ENCODE results near the gene HPN.
"Not testable (repeated sequence)": the region's sequence is repeated elsewhere in the genome, so short reads cannot be mapped to it uniquely, and the experiment has no call there.

The HPN gene

DNA sequence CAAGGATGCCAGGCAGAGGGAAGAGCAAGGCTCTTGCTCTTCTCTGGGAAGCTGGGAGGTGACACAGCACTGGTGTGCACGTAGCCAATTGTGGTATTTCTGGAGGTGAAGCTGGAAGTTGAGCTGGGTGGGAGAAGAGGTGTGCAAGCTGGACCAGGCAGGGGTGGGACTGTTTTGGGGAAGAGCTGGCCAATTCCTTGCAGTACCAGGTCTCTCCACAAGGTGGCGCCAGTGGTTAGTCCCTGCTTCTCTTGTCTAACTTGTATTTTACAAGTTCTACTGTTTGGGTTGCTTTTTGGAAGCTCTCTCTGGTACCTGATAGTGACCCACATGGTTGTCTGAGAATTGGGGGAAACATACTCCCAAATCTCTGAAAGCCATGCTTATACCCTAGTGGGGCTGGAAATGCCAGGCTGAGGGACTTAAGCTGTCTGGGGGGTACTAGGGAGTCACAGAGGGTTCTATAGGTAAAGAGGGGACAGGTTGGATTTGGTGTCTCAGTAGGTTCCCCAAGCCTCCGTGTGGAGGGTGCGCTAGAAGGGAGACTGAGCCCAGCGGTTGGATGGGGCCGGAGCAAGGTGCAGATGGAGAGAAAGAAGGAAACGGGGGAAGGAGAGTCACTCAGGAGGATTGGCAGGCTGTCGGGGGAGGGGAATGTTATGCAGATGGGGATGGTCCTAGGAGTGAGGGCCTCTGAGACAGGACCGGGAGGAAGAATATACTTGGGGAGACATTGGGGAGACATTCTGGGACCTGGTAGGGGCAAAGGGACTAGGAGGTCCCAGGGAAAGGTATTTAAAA lies 3.0 kb downstream of the HPN start:
- DNase-seq: peak; percentile 82 to 83

DNA sequence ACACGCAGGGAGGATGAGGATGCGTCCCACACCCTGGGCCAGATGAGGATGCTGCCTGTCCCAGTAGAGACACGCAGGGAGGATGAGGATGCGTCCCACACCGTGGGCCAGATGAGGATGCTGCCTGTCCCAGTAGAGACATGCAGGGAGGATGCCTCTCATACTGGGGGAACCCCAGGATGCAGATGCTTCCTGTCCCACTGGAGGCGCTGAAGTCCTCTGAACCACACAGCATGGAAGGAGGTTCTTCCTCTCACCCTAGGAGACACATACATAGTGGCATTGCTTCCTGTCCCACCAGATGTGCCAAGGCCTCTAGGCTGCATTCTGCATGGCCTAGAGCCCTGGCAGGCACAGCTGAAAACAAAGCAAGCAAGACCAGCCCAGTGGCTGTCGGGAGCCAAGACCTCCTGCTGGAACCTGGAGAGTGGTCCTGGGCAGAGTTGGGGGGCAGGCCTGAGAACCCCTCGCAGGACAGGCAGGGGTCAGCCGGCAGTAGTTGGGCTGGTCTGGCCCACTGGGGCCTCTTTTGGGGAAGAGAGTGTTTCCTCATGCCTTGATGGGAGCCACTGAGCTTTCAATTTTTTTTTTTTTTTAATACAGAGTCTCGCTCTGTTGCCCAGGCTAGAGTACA lies 4.3 kb downstream of the HPN start:
- peak; percentile 56 to 65 for DNase-seq

DNA sequence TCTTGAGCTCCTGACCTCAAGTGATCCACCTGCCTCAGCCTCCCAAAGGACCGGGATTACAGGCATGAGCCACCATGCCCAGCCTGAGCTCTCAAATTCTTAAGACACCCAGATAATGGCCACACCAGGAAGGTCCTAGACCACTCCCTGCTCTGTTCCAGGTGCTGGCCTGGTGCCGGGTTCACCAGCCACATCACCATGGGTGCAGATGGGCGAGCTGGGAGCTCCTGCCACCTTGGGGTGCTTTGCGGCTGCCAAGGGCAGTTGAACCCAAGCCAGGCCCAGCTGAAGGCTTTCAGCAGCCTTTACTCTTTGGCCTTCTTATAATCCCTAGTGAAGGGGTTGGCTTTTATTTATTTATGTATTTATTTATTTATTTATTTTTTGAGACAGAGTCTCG lies 4.9 kb downstream of the HPN start:
- no peak for DNase-seq

DNA sequence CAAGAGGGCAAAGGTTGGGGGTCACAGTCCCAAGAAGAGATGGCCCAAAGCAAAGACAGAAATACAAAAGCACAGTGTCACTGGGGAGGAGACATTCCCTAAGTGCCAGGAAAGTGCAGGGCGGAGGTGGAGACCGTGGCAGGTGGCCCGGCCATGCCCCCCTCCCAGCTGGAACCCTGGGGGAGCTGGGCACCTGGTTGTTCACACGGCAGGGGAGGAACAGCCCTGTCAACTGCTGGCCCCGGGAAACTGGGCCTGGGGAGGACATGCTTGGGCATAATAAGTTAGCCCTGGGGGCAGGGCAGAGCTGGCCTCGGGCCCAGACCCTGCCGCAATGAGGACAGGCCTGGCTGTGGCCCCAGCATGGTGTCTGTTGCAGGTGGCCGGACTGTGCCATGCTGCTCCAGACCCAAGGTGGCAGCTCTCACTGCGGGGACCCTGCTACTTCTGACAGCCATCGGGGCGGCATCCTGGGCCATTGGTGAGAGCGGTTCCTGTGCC lies 7.4 kb downstream of the HPN start:
- DNase-seq: no peak

DNA sequence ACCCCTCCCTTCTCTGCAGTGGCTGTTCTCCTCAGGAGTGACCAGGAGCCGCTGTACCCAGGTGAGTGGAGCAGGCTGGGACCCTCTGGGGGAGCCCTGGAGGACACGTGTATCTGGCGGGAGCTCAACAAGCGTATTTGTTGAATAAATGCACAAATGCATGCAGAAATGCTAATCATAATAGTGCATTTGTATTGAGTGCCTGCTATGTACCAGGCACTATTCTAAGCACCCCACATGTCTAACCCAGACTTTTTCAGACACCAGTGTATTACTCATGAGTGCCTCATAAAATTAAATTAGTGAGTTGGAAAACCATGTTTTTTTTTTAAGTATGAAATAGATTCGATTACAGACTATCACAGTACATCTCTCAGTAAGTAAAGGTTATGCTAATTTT lies 7.9 kb downstream of the HPN start:
- no peak for DNase-seq

DNA sequence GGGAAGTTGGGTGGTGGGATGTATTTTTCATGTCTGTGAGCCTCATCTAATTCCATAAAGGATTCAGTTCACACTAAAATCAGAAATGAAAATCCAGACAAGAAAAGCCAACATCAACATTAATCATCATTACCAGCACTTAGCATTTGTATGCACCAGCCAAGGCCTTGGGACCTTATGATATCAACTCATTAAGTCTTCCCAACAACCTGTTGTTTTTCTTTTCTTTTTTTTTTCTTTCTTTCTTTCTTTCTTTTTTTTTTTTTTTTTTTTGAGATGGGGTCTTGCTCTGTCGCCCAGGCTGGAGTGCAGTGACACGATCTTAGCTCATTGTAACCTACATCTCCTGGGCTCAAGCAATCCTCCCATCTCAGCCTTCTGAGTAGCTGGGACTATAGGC lies 9.1 kb downstream of the HPN start:
- DNase-seq: not testable (repeated sequence)

GRCh38 chr19:35051268-35051667 lies 9.7 kb downstream of the HPN start:
- not testable (repeated sequence) for DNase-seq

DNA sequence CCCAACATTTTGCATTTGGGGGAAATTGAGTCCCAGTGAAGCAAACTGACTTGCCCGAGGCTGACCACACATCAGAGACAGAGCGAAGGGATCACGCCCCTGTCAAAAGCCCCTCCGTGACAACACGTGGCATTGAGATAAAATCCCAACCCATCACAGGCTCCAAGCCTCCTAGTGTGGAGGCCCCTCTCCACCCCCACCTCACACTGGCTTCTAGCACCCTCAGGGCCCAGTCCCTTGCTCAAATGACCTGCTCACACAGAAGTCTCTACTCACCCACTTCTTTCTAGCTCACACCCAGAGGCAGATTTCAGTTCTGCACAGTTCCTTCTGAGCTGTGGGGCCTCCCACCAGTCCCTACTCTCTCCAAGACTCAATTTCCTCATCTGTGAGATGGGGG lies 10.3 kb downstream of the HPN start:
- no peak for DNase-seq

- DNase-seq: no peak
Observed at GRCh38 chr19:35052599-35053190, 11.2 kb downstream of the HPN start.

- DNase-seq: no peak
Observed at GRCh38 chr19:35053667-35054293, 12.3 kb downstream of the HPN start.

- DNase-seq: no peak
Observed at GRCh38 chr19:35054626-35055025, 13.1 kb downstream of the HPN start.

DNA sequence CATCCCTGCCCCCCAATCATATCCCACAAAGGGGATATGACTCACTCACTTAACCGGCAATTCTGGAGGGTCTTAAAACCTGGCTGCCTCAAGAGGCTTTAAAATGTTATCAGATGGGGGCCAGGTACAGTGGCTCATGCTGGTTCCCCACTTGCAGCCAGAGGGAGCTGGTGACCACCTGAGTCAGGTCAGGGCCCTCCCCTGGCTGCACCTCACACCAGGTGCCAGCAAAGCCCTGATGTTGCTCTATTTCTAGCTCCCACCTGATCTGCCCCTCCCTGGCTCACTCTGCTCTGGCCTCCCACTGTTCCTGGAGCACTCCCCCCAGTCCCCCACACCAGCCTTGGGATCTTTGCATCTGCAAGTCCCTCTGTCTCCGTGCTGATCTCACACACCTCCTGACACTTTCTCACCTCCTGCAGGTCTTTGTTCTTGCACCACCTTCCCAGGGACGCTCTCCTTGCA lies 14.2 kb downstream of the HPN start:
- DNase-seq: no peak

DNA sequence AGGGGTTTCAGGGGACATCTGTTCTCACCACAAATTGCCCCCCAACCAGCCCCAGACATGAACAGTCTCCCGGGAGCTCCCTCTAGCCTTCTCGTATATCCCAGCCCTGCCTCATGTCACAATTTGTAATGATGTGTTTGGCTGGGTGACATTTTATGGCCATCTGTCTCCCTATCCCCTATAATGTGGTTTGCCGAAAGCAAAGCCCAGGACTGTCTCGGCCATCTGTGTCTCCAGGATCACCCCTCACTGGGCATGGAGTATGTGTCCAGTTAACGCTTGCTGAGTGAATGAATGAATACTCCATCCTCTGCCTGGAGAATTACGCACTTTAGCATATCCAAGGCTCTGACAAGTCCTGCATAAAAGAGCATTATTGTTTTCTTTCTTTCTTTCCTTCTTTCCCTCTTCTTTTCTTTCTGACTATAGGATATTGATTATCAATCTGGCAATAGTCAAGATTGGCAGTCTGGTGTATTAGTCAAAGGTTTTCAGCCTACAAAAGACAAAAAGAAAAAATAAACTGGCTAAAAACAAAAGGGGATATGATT lies 15.1 kb downstream of the HPN start:
- no peak for DNase-seq

- no peak for DNase-seq
Observed at GRCh38 chr19:35058370-35058769, 16.8 kb downstream of the HPN start.

DNA sequence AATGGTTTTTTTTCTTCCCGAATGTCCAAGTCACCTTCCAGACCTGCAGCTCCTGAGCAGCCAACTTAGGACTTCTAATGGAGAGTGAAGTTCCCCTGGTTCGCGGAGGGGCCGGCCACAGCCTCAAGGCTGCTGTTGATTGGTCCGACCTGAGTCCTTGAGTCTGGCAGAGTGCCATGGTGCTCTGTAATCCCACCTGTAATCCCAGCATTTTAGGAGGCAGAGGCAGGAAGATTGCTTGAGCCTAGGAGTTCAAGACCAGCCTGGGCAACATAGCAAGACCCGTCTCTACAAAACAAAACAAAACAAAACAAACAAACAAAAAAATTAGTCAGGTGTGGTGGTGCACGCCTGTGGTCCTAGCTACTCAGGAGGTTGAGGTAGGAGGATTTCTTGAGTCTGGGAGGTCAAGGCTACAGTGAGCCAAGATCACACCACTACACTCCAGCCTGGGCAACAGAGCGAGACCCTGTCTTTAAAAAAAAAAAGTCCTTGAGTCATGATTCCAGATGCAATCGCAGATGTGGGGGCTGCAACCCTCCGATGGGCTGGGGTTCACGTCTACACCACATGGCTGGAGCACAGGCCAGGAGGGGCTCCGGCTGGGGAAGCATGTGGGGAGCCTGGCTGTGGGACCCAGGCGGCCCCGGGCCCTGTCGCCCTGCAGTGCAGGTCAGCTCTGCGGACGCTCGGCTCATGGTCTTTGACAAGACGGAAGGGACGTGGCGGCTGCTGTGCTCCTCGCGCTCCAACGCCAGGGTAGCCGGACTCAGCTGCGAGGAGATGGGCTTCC lies 17.7 kb downstream of the HPN start:
- DNase-seq: no peak

GRCh38 chr19:35059799-35060091 lies 18.2 kb downstream of the HPN start:
- DNase-seq: no peak

- DNase-seq: no peak
Observed at GRCh38 chr19:35060160-35060855, 18.8 kb downstream of the HPN start.

DNA sequence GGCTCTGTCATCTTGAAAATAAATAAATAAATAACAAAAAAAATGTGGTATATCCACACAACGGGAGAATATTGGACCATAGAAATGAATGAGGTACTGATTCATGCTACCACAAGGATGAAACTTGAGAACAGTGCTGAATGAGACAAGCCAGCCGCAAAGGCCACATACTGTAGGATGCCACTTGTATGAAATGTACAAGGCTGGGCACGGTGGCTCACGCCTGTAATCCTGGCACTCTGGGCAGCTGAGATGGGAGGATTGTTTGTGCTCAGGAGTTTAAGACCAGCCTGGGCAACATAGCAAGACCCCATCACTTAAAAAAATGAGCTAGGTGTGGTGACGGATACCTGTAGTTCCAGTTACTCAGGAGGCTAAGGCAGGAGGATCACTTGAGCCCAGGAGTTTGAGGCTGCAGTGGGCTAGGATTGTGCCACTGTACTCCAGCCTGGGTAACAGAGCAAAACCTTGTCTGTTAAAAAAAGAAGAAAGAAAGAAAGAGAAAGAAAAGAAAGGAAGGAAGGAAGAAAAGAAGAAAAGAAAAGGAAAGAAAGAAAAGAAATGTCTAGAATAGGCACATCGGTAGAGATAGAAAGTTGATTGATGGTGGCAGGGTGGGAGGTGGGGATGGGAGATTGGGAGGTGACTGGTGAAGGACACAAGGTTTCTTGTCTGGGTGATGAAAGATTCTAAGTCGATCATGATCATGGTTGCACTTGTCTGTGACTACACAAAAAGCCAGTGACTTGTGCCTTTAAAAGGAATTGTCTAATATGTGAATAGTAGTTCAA lies 20.3 kb downstream of the HPN start:
- no peak for DNase-seq

GRCh38 chr19:35062942-35063341 lies 21.4 kb downstream of the HPN start:
- DNase-seq: no peak

DNA sequence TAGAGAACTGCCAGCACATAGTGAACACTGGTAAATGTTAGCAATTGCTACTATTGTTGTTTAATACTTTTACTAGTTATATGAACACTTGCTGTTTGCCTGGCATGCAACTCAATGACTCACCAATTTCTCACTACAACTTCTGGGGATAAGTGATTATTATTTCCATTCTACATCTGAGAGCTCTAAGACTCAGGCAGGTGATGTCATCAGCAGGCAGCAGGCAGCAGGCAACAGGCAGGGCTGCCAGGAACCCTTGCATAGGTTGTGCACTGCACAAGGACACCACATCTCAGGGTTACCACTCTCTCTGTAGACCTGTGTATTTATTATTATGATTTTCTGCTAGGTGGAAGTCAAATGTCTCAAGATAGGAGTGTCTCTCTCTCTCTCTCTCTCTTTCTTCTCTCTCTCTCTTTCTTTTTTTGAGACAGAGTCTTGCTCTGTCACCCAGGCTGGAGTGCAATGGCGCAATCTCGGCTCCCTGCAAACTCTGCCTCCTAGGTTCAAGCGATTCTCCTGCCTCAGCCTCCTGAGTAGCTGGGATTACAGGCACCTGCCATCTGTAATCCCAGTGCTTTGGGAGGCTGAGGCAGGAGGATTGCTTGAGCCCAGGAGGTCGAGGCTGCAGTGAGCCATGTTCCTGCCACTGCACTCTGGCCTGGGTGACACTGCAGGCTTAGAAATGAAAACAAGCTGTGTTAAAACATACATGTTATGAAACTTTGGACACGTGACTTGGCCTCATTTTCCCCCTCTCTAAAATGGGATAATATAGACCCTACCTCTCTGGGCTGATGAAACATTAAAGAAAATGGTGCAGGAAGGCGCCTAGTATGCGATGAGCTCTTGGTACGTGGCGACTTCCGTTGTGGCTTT lies 22.7 kb downstream of the HPN start:
- peak in 1 of 2 experiments; percentile 52 for DNase-seq
